NCI-H524 treated with DMSO at 0.1 percent for 48 hours (cell line): Measurements from ENCODE around the gene TMEM218.
"Not testable (repeated sequence)": the region's sequence is repeated elsewhere in the genome, so short reads cannot be mapped to it uniquely, and the experiment has no call there.

Source experiments
- DNase-seq: peaks from one replicate; lab custom pipeline; 2025; lab: John Stamatoyannopoulos, UW

Gene TMEM218

DNA sequence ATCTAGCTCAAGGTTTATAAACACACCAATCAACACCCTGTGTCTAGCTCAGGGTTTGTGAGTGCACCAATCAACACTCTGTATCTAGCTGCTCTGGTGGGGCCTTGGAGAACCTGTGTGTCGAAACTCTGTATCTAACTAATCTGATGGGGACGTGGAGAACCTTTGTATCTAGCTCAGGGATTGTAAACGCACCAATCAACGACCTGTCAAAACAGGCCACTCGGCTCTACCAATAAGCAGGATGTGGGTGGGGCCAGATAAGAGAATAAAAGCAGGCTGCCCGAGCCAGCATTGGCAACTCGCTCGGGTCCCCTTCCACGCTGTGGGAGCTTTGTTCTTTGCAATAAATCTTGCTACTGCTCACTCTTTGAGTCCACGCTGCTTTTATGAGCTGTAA is 21.3 kb downstream of the TMEM218 start:
- not testable (repeated sequence) for DNase-seq

DNA sequence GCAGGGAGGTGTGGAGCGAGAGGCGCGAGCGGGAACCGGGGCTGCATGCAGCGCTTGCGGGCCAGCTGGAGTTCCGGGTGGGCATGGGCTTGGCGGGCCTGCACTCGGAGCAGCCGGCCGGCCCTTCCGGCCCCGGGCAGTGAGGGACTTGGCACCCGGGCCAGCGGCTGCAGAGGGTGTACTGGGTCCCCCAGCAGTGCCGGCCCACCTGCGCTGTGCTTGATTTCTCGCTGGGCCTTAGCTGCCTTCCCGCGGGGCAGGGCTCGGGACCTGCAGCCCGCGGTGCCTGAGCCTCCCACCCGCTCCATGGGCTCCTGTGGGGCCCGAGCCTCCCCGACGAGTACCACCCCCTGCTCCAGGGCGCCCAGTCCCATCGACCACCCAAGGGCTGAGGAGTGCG is 21.9 kb downstream of the TMEM218 start:
- DNase-seq: not testable (repeated sequence)

DNA sequence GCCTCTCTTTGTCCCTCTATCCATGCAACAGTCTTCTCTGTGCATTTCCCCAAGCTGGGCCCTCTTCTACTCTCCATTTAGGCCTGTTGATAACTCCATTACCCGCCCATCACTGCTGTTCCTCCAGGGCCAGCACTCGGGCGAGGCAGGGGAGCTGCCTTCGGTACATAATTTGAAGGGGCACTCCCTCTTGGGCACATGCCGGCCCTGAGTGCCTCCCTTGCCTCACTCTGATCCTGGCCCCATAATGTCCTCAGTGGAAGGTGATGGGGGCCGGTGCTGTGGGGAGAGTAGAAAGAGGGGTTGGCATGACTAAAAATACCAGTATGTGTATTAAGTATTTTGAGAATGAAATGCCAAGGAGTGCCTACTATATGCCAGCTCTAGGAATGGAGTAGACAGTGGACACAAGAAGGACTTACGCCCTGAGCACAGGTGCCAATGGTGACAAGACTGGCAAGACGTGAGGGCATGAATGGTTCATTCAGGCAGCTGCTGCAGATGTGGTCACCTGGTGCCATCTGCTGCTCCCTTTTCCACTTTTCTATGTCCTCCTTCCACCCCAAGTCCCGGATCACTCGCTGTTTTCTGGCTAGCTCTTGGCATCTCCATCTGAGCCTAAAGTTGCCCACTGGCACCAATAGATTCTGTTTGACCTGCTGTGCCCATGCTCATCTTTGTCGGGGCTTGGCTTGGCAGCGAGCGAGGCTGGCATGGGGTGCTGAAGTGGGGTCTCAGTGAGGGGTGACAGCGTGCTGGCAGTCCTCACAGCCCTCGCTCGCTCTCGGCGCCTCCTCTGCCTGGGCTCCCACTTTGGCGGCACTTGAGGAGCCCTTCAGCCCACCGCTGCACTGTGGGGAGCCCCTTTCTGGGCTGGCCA is 22.6 kb downstream of the TMEM218 start:
- DNase-seq: no peak

DNA sequence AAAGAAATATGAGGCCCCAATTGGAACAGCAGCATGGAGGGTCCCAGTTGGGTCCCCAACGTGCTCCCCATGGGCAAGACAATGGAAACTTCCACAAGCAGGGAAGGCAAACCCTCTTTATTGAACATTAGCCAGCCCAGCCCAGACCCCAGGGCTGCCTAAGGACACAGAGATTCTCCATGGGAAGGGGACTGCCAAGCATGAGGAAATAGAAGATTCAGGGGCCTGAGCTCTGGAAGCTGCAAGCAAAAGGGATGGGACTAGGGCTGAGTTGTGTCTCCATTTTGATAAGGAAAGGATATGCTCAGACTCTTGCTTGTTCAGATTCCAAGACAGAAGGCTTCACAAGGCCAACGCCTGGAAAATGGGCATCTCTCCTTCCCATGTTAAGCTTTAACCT is 23.3 kb downstream of the TMEM218 start:
- no peak for DNase-seq

DNA sequence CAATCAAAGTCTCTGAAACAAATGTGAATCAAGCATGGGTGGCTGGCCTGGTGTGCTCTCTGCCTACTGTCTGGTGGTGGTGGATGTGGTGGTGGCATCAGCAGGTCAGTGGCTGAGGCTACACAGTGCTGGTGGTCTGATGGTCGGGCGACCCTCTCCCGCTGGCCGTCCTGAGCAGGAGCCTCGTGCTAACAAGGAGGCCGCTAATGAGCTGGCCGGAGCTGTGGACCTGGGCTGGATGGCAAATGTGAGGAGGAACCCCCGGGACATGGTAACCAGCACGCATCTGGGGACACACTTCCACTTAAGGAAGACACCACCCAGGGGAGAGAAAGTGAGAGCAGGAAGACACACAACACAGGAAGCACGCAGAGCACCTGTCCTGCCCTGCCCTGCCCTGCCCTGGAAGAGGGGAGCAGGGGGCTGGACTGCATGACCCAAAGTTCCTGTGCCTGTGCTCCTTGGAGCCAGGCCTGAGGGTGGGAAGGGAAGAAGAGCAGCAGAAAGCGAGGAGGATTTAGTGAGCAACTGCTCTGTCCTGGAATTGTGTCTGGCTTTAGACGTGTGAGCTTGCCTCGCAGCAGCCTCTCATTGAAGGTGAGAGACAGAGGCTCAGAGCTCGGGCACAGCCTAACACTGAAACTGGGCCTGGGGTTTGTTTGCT is 24.7 kb downstream of the TMEM218 start:
- no peak for DNase-seq

DNA sequence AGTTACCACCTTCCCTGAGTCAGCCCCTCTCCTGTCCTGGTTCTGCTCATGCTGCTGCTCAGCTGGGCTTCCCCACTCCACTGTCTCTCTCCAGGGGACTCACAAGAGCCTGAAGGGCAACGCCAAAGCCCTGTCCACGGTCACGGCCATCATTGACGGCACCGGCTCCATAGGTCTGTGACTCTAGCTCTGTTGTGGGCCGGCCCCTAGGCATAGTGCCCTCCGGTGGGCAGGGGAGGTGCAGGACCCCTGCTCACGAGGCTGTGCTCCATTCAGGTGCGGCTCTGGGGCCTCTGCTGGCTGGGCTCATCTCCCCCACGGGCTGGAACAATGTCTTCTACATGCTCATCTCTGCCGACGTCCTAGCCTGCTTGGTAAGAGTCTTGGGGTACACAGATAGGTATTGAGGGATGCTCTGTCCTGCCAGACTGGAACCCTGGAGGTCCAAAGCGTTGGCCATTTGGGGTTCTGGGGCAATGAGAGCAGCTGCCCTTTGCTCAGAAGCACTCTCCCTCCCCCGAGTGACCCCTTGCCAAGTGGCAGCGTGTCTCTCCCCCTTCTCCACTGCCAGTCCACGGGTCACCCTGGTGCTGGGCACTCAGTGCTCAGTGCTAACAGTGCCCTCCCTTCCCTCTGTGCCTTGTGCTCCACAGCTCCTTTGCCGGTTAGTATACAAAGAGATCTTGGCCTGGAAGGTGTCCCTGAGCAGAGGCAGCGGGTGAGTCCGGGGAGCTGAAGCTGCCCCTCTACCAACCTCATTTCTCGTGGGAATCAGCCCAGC is 25.9 kb downstream of the TMEM218 start:
- no peak for DNase-seq

DNA sequence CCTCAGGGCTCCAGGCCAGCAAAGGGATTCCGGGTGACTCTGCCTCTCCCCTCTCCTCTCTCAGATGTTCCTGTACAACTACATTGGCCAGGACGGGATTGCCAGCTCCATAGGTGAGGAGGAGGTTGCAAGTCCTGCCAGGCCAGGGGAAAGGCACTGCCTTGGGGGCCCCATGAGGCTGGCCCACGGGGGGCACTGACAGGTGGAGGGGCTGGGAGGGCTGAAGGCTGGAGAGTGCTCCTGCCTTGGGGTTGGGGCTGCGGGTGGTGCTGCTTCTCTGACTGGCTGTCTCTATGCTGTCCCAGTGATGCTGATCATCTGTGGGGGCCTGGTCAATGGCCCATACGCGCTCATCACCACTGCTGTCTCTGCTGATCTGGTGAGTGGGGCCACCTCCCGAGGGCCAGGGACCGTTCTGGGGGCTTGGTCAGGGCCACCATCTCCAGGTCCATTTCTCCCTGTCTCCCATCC is 26.6 kb downstream of the TMEM218 start:
- DNase-seq: no peak

DNA sequence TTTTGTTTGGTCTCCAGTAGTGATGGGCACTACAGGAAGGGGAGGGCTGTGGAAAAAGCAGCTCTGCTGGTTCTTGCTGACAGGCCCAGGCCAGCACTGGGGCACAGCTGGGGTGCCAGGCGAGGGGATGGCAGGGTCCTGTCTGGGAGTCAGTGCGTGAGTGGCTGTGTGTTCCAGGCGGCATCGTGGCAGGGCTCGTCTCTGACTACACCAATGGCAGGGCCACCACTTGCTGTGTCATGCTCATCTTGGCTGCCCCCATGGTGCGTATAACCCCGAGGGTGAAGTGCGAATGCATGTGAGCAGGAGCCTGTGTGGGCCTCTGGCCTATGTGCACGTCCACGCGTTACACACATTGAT is 27.4 kb downstream of the TMEM218 start:
- DNase-seq: no peak

DNA sequence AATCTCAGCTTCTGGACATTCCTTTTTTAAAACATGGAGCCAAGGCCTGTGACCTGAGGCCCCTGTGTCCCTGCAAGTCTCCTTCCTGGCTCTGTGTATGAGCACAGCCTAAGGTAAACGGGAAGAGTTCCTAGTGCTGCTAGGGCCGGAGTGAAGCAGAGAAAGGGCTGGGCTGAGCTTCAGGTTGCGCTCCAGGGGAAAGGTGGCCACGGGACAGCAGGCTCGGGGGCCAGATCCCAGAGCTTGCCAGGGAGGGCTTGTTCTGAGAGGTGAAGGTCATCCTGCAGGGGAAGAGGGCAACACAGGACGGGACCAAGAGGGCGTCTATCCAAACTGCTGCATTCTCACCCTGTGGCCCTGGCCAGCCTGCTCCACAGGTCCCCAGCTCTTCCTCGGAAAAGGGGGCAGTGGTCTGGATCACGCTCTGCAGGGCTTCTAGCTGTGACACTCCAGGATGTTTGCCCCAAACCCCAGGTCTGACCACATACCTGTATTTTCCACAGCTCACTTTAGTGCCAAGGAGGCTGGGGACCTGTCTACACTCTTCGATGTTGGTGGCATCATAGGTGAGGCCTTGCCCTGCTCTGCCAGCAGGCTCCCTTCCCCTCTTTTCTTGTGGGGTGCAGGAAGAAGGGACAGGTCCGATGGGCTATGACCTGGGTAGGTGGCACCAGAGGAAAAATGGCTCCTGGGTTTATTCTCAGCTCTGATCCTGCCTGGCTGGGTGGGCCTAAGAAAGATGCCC is 27.9 kb downstream of the TMEM218 start:
- no peak for DNase-seq

DNA sequence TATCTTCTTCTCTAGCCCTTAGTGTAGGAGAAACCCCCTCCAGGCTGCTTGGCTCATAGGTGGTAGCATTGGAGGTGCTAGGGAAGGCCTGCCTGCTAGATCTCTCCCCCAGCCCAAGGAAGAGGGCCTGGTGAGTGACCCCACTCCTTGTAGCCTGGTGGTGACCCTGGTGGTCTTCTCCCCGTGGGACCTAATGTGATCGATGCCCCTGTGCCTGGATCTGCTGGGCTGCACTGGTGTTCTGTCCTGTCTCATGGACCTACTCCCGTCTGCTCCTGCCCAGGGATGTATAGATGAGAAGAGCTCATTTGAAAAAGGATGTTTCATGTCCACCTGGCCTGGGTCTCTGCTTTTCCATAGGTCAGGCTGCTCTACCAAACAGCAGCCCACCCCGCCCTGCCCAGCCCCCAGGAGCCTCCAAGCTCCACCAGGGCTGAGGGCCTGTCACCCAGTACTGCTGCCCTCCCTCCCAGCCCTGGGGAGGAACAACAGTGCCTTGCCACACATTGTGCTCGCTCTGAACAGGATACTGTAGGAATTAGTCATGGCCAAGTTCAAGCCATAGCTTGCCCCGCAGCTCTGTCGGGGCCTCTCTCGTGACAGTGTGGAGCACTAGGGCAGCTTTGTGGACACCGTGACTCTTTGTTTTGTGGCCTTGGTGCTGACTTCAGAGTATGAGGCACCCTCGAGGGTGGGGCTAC is 28.7 kb downstream of the TMEM218 start:
- DNase-seq: no peak

DNA sequence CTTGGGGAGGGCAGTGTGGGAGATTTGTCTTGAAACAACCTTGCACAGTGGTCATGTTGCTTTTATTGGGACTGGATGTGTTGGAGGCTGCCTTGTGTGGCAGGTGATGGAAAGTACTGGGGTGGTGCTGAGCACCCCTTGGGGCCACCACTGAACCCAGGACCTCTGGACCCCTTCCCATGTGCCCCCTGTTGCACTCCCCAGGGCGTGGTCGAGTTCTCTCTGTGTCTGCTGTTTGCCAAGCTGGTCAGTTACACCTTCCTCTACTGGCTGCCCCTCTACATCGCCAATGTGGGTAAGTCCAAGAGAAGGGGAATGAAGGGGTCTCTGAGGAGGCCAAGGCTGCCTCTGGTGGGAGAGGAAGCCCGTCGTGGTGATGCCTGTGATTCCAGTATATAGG is 29.4 kb downstream of the TMEM218 start:
- DNase-seq: no peak

DNA sequence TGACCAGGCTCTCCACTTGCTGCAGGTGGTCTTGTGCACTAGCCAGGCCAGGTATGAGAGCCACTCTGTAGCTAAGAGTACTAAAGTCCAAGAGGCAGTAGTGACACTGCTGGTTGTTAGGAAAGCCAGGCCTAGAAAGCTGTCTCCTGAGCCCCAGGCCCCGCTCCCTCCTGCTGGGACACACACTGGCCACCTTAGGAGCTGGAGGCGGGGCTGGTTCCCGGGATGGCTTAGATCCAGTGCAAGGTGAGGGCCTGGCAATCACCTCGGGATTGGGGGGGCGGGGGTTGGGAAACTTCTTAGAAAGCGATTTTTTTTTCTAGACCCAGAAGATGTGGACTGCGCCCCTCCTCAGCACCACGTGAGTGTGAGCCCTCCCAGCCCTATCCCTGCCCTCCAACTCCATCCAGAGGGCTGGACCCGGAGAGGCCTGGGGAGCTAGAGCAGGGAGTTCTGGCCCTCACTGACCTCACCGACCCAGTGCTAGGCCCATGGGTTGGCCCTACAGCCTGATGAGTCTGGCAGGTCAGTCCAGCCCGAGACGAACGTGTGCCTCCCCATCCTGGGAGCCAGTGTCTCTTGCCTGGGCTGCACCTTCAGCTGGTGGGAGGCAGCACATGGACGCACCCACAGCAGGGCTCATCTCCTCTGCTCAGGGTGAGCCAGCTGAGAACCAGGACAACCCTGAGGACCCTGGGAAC is 30.2 kb downstream of the TMEM218 start:
- no peak for DNase-seq

DNA sequence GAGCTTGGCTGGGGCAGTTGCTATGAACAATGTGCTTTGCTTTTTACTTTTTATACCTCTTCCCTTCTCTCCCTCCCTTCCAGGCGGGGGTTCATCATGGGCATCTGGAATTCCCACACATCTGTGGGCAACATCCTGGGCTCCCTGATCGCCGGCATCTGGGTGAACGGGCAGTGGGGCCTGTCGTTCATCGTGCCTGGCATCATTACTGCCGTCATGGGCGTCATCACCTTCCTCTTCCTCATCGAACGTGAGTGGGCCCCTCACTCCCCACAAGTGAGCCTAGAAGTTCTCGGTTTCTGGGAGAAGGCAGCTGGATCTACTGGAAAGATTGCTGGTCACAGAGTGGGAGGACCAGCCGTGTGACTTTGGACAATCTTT is 30.9 kb downstream of the TMEM218 start:
- no peak for DNase-seq

DNA sequence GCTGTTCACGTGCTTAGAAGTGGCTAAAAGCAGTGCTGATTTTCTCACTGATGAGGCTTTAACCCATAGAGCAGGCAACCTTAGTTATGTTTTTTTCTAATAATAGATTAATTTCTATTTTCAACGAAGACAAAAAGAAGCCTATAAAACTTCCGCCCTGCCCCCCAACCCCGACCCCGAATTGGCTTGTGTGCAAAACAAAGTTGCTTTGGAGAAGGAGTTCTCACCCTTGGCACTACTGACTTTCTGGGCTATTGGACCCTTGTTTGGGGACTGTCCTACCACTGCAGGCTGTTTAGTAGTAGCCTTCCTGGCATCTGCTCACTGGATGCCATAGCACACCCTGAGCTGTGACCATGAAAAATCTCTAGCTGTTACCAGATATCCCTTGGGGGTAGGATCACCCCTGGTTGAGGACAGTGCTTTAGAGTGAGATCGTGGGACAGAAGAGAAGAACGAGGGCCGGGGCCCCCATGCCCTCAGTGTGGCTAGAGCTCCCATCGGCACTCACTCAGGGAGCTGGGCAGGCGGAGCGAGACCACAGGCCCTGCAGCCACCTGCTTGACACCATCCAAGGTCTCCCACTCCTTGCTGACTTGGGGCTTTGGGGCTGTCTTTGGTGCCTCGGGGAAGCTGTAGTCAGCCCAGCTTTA is 31.4 kb downstream of the TMEM218 start:
- no peak for DNase-seq

DNA sequence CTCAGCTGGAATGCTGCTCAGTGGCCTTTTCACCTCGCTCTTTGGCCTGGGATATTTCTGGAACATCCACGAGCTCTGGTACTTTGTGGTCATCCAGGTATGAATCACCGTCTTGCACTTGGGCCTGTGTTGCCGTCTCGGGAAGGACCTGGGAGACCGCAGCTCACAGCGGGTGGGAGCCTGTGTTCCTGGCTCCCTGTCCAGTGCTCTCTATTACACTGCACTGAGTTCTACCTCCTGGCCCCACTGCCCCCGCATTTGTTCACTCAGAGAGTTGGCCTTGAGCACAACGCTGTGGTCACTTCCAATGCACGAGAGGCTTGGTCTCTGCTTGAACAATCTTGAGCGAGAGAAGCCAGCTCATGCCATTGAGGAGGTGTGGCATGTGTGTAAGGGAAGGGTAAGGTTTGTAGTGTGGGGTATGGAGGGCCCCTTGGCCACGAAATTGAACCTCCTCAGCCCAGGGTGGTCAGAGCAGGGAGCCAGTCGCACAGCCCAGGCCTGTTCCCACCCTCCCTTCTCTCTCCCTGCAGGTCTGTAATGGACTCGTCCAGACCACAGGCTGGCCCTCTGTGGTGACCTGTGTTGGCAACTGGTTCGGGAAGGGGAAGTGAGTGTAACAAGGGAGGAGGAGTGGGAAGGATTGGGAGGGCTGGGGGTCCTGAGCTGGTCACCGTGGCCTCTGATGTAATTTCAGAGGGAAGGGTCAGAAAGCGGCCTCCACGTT is 32.1 kb downstream of the TMEM218 start:
- DNase-seq: no peak

DNA sequence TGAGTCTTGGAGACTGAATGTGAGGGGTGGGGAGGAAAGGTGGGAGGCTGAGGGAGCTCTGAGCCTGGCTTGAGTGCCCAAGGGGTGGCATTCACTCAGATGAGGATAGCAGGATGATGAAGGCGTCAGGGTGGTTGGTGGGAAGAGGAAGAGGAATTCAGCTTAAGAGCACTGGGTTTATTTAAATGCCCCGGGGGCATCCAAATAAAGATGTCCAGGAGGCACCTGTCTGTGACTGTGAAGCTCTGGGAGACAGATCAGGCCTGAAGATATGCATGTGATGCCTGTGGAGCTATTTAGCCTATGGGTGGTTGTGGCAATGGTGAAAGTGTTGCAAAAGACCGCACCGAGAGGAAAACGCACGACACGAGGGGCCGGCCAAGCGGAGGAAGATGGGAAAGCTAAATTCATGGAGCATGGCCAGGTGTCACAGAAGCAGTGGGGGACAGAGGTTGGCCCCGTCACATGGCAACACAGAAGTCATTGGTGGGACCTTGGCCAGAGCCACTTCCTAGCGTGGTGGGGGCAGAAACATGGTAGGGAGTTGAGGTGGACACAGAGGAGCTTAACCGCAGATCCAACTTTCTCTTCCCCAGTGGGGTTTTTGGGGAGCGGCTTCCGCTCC is 32.8 kb downstream of the TMEM218 start:
- DNase-seq: no peak

DNA sequence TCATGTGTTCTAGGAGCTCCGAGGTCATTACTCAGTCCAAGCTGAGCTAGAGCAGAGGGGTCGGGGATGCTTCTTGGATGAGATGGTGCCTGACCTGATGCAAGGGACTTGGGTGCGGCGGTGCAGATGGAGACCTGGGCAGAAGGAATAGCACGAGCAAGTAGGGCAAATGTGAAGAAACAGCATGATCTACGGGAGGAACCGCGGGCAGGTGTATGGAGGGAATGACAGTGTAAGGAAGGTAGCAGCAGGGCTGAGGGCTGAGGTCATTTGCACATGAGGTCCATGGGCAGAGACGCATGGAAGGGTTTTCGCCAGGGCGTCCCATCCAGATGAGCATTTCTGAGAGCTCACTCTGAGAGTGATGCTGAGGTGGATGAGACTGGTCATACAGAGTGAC is 33.4 kb downstream of the TMEM218 start:
- DNase-seq: no peak

DNA sequence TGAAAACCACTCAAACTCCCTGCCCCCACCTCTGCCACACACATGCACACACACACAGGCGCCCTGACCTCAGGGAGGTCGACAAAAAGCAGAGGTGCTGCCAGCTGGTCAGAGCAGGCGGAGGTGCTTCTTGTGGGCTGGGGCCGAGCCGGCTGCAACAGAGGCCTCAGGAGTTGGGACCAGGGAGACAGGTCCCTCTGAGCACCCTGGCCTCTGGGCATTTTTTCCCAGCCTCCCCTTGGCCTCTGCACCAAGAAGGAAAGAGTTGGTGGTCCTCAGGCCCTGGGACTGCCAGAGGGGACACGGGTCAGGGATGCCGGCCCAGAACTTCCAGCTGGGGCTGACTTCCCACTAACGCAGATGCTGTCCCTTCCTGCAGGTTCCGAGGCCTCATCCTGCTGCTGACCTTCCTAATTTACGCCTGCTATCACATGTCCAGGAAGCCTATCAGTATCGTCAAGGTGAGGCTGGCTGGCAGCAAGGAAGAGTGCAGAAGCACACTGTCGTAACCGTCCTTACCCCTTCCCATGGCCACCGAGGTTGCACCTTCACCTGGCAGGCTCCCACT is 35.0 kb downstream of the TMEM218 start:
- DNase-seq: no peak

DNA sequence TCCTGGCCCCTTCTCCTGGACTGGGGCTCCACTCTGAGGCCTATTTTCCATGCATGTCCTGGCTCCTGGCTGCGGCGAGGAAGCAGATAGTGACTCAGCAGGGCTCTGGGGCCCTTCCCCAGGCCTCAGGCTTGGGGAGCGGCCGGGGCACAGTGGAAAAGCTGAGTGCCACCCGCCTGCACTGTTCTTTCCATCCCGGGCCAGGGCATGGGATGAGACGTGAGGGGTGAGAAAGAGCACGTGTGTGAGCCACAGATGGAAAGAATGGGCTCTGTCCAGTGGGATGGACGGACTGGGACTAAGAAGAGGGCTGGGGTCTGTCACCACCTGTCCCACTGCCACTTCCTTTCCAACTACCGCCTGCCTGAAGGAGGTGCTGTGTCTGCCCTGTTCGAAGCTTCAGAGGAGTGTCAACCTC is 35.5 kb downstream of the TMEM218 start:
- DNase-seq: no peak
